Natural killer cell (primary cell): ENCODE results near the gene SIPA1L3. TPM values are rescaled to one million over a fixed set of nuclear protein-coding genes. Genes with fewer than 3 reads are reported as not detected.

Source experiments
- ATAC-seq, 3 donors: fragments of 150-1000 bp in 2 of 3; fragments of 200-7000 bp in 1 of 3; cut with Tn5 transposase; 1 replicate in 1 of 3; 2 replicates in 2 of 3; pipeline ENCODE4 v1.10.0; 2021; ENCODE audit warnings: mild to moderate bottlenecking in 2 of 3, moderate library complexity in 2 of 3
- DNase-seq, 2 donors: peaks; one replicate each; pipeline versions ENCODE4 v3.0.0 to v3.0.0-alpha.2; 2013 to 2021; ENCODE audit warnings: mixed read lengths in 1 of 2
- H3K27ac ChIP-seq: one replicate; pipeline ENCODE4 v1.5.1; 2013; ENCODE audit warnings: mild to moderate bottlenecking, low read length
- H3K27me3 ChIP-seq: one replicate; pipeline ENCODE4 v1.6.1; 2013; ENCODE audit warnings: low read length; ENCODE audit not compliant: control insufficient read depth, insufficient read depth
- H3K36me3 ChIP-seq: one replicate; pipeline ENCODE4 v1.6.1; 2013; ENCODE audit warnings: low read length; ENCODE audit not compliant: control insufficient read depth, insufficient read depth
- H3K4me1 ChIP-seq: one replicate; pipeline ENCODE4 v1.6.1; 2013; ENCODE audit warnings: low read length; ENCODE audit not compliant: control insufficient read depth, insufficient read depth
- H3K4me3 ChIP-seq: one replicate; pipeline ENCODE4 v1.5.1; 2013; ENCODE audit warnings: low read length
- H3K9me3 ChIP-seq: one replicate; pipeline ENCODE4 v1.6.1; 2013; ENCODE audit warnings: low read length; ENCODE audit not compliant: control insufficient read depth, insufficient read depth
- H3K27ac Mint-ChIP-seq, 2 donors: one replicate each; pipeline ENCODE4 v1.8.0; 2022; ENCODE audit warnings: mild to moderate bottlenecking in 2 of 2, mixed read lengths in 2 of 2, moderate library complexity in 1 of 2
- H3K27me3 Mint-ChIP-seq, 2 donors: one replicate each; pipeline ENCODE4 v1.8.0; 2022; ENCODE audit warnings: low read depth in 2 of 2, mixed read lengths in 2 of 2
- H3K36me3 Mint-ChIP-seq: one replicate; pipeline ENCODE4 v1.8.0; 2022; ENCODE audit warnings: mixed read lengths
- H3K4me1 Mint-ChIP-seq, 2 donors: one replicate each; pipeline ENCODE4 v1.8.0; 2022; ENCODE audit warnings: mixed read lengths in 2 of 2
- H3K4me3 Mint-ChIP-seq: one replicate; pipeline ENCODE4 v1.8.0; 2022; ENCODE audit warnings: mild to moderate bottlenecking, moderate library complexity, mixed read lengths
- H3K9me3 Mint-ChIP-seq, 2 donors: one replicate each; pipeline ENCODE4 v1.8.0; 2022; ENCODE audit warnings: mixed read lengths in 2 of 2
- WGBS: methylation state at CpG from one replicate; pipeline ENCODE4 v1.1.7; 2013; ENCODE audit warnings: missing lambda C conversion rate; ENCODE audit not compliant: insufficient coverage; 5-methylcytosine and 5-hydroxymethylcytosine counted together
- intact Hi-C: fragments of 100-400 bp; cut with micrococcal nuclease; formaldehyde crosslinking; loops from one replicate; pipeline ENCODE4 v1.14.2; 2022
- total RNA-seq, 4 donors: library from RNA; stranded (reverse); fragments of 120-200 nt in 1 of 4; gene quantifications; one replicate each; pipeline versions ENCODE4 v1.2.3 to v1.2.4, GENCODE V29; 2013 to 2022
- TF ChIP-seq, protein P1 (sequence below): fragments of 200-600 bp; IDR thresholded peaks from one replicate; pipeline ENCODE4 v1.8.0; 2022; ENCODE audit warnings: antibody characterized with exemption

The SIPA1L3 gene
- total RNA-seq, 3 donors from 2014 or later (not counting 1 experiment from before 2014, with no cell fraction given): 34.4 to 35.8 (median 35.4) TPM

DNA sequence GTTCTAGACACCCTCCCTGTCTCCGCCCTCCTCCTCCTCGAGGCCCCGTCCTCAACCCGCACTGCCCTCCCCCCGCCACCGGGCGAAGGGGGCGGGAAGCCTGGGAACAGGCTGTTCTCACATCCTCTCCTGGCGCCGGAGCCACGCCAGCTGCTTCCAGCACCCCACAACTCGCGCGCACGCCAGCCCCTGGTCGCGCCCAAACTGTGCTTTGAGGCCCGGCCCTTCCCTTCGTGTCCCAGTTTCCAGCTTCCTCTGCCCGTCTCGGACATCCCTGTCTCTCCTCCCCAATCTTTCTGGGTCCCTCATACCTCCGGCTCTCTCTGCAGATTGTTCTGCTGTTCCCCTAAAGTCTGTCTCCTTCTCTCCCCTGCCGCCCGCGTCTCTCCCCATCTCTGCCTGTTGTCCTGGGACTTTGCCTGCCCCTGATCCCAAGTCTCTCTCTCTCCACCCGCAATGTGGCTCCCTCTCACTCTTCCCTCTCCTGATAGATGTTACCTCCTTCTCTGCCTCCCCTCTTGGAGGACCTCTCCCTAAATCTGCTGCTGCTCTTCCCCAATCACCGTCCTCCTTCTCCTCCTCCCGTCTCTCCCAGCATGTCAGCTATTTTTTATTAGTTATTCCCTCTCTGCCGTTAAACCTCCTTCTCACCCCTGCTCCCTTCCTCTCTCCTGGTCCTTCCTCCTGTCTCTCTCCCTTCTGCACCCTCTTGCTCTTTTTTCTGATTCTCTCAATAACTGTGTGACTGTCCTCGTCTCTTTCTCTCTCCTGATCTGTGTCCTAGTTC is 302.9 kb downstream of the SIPA1L3 start:
- ATAC-seq: no peak
- H3K4me3 ChIP-seq: no peak overlapping the region
- no peaks in the 10 kb centered on the region for H3K36me3 Mint-ChIP-seq
- intact Hi-C loops: no loop called here
- no peak for DNase-seq
- H3K36me3 ChIP-seq: peaks cover 4% of the 10 kb centered on the region
- H3K27ac Mint-ChIP-seq: no peak overlapping the region
- 8% methylated on average over 29 of the region's 30 CpGs for WGBS
- H3K27ac ChIP-seq: no peak overlapping the region
- no peak overlapping the region for H3K4me3 Mint-ChIP-seq
- H3K4me1 ChIP-seq: peaks cover 34% of the 10 kb centered on the region
- H3K9me3 ChIP-seq: peaks cover 16% of the 10 kb centered on the region
- H3K27me3 Mint-ChIP-seq: peaks cover 19 to 29% of the 10 kb centered on the region in 2 donors
- H3K9me3 Mint-ChIP-seq: peaks cover 0 to 4% of the 10 kb centered on the region in 2 donors
- H3K4me1 Mint-ChIP-seq: peaks cover 9 to 26% of the 10 kb centered on the region in 2 donors
- TF ChIP-seq, protein P1, sequence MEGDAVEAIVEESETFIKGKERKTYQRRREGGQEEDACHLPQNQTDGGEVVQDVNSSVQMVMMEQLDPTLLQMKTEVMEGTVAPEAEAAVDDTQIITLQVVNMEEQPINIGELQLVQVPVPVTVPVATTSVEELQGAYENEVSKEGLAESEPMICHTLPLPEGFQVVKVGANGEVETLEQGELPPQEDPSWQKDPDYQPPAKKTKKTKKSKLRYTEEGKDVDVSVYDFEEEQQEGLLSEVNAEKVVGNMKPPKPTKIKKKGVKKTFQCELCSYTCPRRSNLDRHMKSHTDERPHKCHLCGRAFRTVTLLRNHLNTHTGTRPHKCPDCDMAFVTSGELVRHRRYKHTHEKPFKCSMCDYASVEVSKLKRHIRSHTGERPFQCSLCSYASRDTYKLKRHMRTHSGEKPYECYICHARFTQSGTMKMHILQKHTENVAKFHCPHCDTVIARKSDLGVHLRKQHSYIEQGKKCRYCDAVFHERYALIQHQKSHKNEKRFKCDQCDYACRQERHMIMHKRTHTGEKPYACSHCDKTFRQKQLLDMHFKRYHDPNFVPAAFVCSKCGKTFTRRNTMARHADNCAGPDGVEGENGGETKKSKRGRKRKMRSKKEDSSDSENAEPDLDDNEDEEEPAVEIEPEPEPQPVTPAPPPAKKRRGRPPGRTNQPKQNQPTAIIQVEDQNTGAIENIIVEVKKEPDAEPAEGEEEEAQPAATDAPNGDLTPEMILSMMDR: no peak
- peaks cover 31% of the 10 kb centered on the region for H3K27me3 ChIP-seq

DNA sequence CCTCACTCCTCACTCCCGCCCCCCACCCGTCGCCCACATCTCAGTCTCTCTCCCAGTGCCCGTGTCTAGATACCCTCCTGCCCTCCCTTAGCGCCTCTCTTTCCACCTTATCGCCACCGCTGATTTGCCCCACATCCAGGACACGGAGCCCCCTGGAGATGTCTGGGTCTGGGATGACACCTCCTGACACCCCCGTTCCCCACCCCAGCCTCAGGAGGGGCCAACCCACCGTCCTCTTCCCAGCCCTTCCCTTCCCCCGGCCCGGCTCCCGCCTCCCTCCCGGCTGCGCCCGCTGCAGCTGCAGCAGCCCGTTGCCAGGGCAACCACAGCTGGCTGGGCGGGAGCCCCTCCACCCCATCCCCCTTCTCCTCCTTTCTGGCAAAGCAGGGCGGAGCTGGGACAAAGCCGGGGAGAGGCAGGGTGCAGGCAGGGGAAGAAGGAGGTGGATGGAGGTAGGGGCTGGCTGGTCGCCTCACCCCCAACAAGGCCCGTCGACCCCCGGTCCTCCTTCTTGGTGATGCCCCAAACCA is 303.5 kb downstream of the SIPA1L3 start:
- 3% methylated on average over 24 of the region's 24 CpGs for WGBS
- no peak overlapping the region for H3K4me3 ChIP-seq
- Mint-ChIP-seq H3K4me1 (peaks cover 9 to 26% of the 10 kb centered on the region in 2 donors), H3K27ac (no peak overlapping the region), H3K36me3 (no peaks in the 10 kb centered on the region), H3K9me3 (peaks cover 0 to 4% of the 10 kb centered on the region in 2 donors), H3K4me3 (no peak overlapping the region), H3K27me3 (peaks cover 19 to 29% of the 10 kb centered on the region in 2 donors)
- TF ChIP-seq, protein P1: no peak
- intact Hi-C loops: no loop called here
- peaks cover 31% of the 10 kb centered on the region for H3K27me3 ChIP-seq
- peaks cover 16% of the 10 kb centered on the region for H3K9me3 ChIP-seq
- H3K36me3 ChIP-seq: peaks cover 4% of the 10 kb centered on the region
- no peak overlapping the region for H3K27ac ChIP-seq
- DNase-seq: no peak
- H3K4me1 ChIP-seq: peaks cover 37% of the 10 kb centered on the region
- no peak for ATAC-seq

DNA sequence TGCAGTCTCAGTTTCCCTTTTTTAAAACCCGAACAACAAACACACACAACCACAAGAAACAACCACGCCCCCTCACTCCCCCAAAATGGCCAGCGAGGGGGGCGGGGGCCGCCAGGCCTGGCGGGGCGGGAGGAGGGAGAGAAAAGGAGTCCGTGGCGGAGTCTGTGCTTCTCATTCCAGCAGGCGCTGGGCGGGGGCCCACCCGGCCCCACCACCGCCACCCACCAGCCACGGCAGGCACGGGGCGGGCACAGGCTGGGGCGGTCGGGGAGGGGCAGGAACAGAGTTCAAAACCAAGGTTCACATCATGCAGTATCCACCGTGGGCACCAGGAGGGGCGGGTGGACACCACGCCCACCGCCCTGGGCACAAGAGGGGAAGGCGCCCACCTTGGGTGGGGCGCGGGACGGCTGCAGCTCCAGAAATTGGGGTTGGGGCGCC is 304.2 kb downstream of the SIPA1L3 start:
- Histone ChIP-seq H3K27ac (no peak overlapping the region), H3K4me1 (peaks cover 41% of the 10 kb centered on the region), H3K9me3 (peaks cover 16% of the 10 kb centered on the region), H3K27me3 (peaks cover 31% of the 10 kb centered on the region), H3K4me3 (no peak overlapping the region), H3K36me3 (peaks cover 4% of the 10 kb centered on the region)
- ATAC-seq: no peak
- no peak overlapping the region for H3K27ac Mint-ChIP-seq
- H3K4me1 Mint-ChIP-seq: peaks cover 9 to 26% of the 10 kb centered on the region in 2 donors
- DNase-seq: no peak
- no peak overlapping the region for H3K4me3 Mint-ChIP-seq
- TF ChIP-seq, protein P1: no peak
- H3K36me3 Mint-ChIP-seq: no peaks in the 10 kb centered on the region
- H3K9me3 Mint-ChIP-seq: peaks cover 0 to 4% of the 10 kb centered on the region in 2 donors
- H3K27me3 Mint-ChIP-seq: peaks cover 19 to 29% of the 10 kb centered on the region in 2 donors
- intact Hi-C loops: no loop called here
- 6% methylated on average over 22 of the region's 27 CpGs for whole genome bisulfite sequencing
